ENCODE measurements around the gene TK2.

TK2 gene

GRCh38 chr16:66474750-66475199 is 75.1 kb downstream of the TK2 start:
- H3K27ac ChIP-seq: no peak overlapping the region
- TF ChIP-seq CTCF (conservative IDR thresholded peaks at IDR 0.05): no peak

GRCh38 chr16:66473654-66474519 is 76.0 kb downstream of the TK2 start:
- no peak for TF ChIP-seq CTCF (conservative IDR thresholded peaks at IDR 0.05)
- no peak overlapping the region for H3K27ac ChIP-seq

DNA sequence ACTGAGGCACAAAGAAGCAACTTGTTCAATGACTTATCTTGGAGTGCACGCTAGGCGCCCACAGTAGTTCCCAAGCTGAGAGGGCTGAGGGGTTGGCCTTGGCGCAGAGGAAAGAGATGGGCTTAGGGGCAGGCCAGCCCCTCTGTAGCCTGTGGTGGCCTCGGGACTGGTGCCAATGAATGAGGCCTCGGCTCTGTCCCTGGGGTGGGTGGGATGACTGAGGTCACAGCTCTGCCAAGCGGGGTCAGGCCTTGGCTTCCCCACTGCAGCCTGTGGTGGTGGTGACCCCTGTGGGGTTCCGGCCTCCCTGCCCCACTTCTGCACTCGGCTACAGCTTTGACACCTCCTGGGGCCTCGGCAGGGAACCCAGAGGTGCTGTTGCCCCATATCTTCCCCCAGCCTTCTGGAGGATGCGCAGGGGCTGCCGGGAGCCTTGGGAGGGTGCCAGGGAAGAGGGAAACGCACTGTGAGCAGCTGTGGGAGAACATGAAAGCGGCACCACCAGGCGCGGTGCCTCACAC is 76.8 kb downstream of the TK2 start:
- no peak overlapping the region for H3K27ac ChIP-seq
- no peak for TF ChIP-seq CTCF (conservative IDR thresholded peaks at IDR 0.05)

DNA sequence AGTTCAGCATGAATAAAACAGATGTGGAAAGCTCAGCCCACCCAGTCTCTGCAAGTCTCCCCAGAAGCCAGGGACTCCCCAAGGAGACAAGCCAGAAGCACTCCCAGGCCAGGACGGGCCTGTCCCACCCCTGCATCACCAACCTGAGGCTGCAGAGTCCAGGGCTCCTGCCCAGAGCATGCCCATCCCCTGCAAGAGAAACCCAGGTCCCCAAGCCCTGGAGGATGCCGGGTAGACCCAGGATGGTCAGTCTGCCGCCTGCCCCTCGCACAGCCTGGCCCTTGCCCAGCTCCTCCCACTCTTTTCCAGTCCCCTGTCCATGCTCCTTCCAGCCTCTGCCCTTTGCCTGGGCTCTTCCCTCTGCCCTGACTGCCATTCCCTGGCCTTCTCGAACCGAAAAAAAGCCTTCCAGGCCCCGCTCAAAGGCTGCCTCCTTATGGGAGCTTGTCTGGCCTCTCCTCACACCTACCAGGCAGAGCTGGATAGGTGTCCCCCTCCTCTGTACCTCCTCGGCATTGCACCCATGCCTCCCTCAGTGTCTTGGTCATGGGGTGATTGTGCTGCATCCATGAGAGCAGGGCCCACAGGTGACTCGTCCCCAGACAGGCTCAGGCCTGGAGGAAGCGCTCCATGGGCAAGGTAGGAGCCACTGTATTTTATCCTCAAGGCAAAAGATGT is 78.1 kb downstream of the TK2 start:
- no peak for TF ChIP-seq CTCF (conservative IDR thresholded peaks at IDR 0.05)
- H3K27ac ChIP-seq: no peak overlapping the region

DNA sequence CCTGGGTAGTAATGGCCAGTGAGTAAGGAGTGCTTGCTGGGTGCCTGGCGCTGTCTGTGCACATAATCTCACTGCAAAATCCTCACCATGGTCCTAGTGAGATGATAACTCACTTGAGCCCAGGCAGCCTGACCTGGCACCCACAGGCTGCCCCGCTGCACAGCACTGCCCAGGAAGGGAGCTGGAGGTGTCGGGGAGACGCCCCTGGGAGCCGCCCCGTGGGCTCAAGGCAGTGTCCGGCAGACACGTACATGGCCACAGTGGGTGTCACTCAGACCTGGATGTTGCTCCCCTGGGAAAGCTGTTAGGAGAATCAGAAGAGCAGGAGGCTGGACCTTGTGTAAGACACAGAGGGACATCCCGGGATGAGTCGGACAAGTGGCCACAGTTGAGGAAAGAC is 78.7 kb downstream of the TK2 start:
- no peak overlapping the region for H3K27ac ChIP-seq
- TF ChIP-seq CTCF (conservative IDR thresholded peaks at IDR 0.05): no peak

DNA sequence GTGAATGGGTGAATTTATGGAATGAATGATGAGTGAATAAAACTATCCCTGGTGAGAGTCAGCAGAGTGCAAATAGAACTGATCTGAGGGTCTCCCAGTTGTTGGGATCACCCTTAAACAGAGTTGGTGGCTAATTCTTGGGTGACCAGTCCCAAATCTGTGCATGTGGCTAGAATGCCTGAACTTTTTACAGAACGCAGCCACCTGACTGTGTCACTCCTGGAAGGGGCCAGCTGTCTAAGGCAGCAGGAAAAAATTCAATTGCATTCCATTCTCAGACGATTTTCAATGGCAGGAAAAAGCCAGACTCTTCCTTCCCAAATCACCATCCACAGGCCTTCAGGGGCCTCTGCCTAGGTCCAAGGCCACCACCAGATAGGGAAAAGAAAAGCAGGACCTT is 79.4 kb downstream of the TK2 start:
- TF ChIP-seq CTCF (conservative IDR thresholded peaks at IDR 0.05): no peak
- H3K27ac ChIP-seq: no peak overlapping the region

DNA sequence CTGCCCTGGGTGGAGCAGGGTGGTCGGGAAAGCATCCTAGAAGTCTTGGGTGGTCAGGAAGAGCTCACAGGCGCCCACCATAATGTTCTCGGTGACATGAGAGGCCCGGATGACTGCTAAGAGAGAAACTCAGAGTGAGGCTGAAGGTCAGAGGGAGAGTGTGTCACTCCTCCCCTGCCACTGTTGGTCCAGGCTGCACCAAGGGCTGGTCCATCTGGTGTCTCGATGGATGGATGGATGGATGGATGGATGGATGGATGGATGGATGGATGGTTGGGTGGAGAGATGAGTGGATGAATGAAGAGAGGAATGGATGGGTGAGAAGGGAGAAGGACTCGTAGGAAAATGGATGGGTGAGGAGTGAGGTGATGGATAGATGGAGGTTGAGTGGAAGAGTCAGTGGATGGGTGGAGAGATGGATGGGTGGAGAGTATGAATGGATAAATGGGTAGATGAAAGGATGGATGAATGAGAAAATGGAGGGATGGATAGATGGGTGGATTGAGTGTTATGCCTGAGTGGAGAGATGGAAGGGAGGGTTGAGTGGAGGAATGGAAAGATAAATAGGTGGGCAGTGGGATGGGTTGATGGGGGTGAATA is 79.9 kb downstream of the TK2 start:
- no peak for TF ChIP-seq CTCF (conservative IDR thresholded peaks at IDR 0.05)
- no peak overlapping the region for H3K27ac ChIP-seq

All from VCaP (cell line).